Left kidney (tissue), 2 donors: Measurements from ENCODE around the gene EPHA4. TPM values are rescaled to one million over a fixed set of nuclear protein-coding genes. Genes with fewer than 3 reads are reported as not detected.

Experiments used
- DNase-seq: peaks from one replicate; pipeline ENCODE4 v3.0.0-alpha.2; 2013
- polyA plus RNA-seq: library from polyadenylated mRNA; unstranded; fragments of 120-200 nt; gene quantifications from one replicate; pipeline ENCODE4 v1.2.1, GENCODE V29; 2013; ENCODE audit not compliant: insufficient read length

EPHA4 gene
- polyA plus RNA-seq, 1 donor, result 65.1 TPM

GRCh38 chr2:221477714-221478484 is 94.2 kb downstream of the EPHA4 start:
- DNase-seq, result no peak

- no peak for DNase-seq
Measured at GRCh38 chr2:221476195-221476594, 95.9 kb downstream of the EPHA4 start.

GRCh38 chr2:221473451-221473850 is 98.7 kb downstream of the EPHA4 start:
- DNase-seq, result no peak

- DNase-seq, result no peak
Measured at GRCh38 chr2:221468317-221468716, 103.8 kb downstream of the EPHA4 start.

GRCh38 chr2:221467610-221468009 is 104.5 kb downstream of the EPHA4 start:
- no peak for DNase-seq

GRCh38 chr2:221466744-221467143 is 105.4 kb downstream of the EPHA4 start:
- no peak for DNase-seq

- DNase-seq, result no peak
Measured at GRCh38 chr2:221465776-221466175, 106.3 kb downstream of the EPHA4 start.

- no peak for DNase-seq
Measured at GRCh38 chr2:221464971-221465370, 107.1 kb downstream of the EPHA4 start.

- DNase-seq, result no peak
Measured at GRCh38 chr2:221463241-221463896, 108.7 kb downstream of the EPHA4 start.

- DNase-seq, result no peak
Measured at GRCh38 chr2:221461901-221462300, 110.2 kb downstream of the EPHA4 start.

- DNase-seq, result no peak
Measured at GRCh38 chr2:221460136-221460535, 112.0 kb downstream of the EPHA4 start.

- no peak for DNase-seq
Measured at GRCh38 chr2:221458578-221458977, 113.5 kb downstream of the EPHA4 start.

GRCh38 chr2:221455214-221455613 is 116.9 kb downstream of the EPHA4 start:
- DNase-seq, result no peak

GRCh38 chr2:221454459-221455105 is 117.5 kb downstream of the EPHA4 start:
- DNase-seq, result no peak

GRCh38 chr2:221451862-221452788 is 120.0 kb downstream of the EPHA4 start:
- DNase-seq, result no peak

- DNase-seq, result no peak
Measured at GRCh38 chr2:221450280-221450679, 121.8 kb downstream of the EPHA4 start.

- no peak for DNase-seq
Measured at GRCh38 chr2:221449406-221449805, 122.7 kb downstream of the EPHA4 start.

GRCh38 chr2:221448844-221449390 is 123.2 kb downstream of the EPHA4 start:
- no peak for DNase-seq

- DNase-seq, result no peak
Measured at GRCh38 chr2:221448057-221448843, 123.9 kb downstream of the EPHA4 start.

GRCh38 chr2:221447310-221447709 is 124.8 kb downstream of the EPHA4 start:
- no peak for DNase-seq

GRCh38 chr2:221446140-221446539 is 126.0 kb downstream of the EPHA4 start:
- DNase-seq, result no peak
